Osteocyte (in vitro differentiated cells): Measurements from ENCODE around the gene MSANTD4. TPM values are rescaled to one million over a fixed set of nuclear protein-coding genes. Genes with fewer than 3 reads are reported as not detected.

Experiments used
- DNase-seq: peaks from one replicate; pipeline ENCODE4 v3.0.0; 2021; ENCODE audit warnings: mixed read lengths; ENCODE audit not compliant: unreplicated experiment; ENCODE audit errors: extremely low spot score
- H3K27ac Mint-ChIP-seq: one replicate; pipeline ENCODE4 v1.8.0; 2021; ENCODE audit warnings: mild to moderate bottlenecking, mixed read lengths; ENCODE audit not compliant: unreplicated experiment
- H3K27me3 Mint-ChIP-seq: one replicate; pipeline ENCODE4 v1.8.0; 2021; ENCODE audit warnings: mixed read lengths; ENCODE audit not compliant: unreplicated experiment
- H3K36me3 Mint-ChIP-seq: one replicate; pipeline ENCODE4 v1.8.0; 2021; ENCODE audit warnings: mixed read lengths; ENCODE audit not compliant: unreplicated experiment
- H3K4me1 Mint-ChIP-seq: one replicate; pipeline ENCODE4 v1.8.0; 2021; ENCODE audit warnings: mixed read lengths; ENCODE audit not compliant: unreplicated experiment
- H3K4me3 Mint-ChIP-seq: one replicate; pipeline ENCODE4 v1.8.0; 2021; ENCODE audit warnings: mild to moderate bottlenecking, moderate library complexity, mixed read lengths; ENCODE audit not compliant: unreplicated experiment
- H3K9me3 Mint-ChIP-seq: one replicate; pipeline ENCODE4 v1.8.0; 2021; ENCODE audit warnings: mixed read lengths; ENCODE audit not compliant: unreplicated experiment
- total RNA-seq: library from RNA; stranded (reverse); gene quantifications from 2 replicates; pipeline ENCODE4 v1.2.1, GENCODE V29; 2021
- TF ChIP-seq, protein P1 (sequence below): fragments of 200-600 bp; sonication (generic); IDR thresholded peaks from 2 replicates; pipeline ENCODE4 v1.5.0; 2021; ENCODE audit warnings: antibody characterized with exemption, mild to moderate bottlenecking, moderate library complexity

MSANTD4 gene
- total RNA-seq, 1 donor from 2014 or later, result 16.7 TPM

DNA sequence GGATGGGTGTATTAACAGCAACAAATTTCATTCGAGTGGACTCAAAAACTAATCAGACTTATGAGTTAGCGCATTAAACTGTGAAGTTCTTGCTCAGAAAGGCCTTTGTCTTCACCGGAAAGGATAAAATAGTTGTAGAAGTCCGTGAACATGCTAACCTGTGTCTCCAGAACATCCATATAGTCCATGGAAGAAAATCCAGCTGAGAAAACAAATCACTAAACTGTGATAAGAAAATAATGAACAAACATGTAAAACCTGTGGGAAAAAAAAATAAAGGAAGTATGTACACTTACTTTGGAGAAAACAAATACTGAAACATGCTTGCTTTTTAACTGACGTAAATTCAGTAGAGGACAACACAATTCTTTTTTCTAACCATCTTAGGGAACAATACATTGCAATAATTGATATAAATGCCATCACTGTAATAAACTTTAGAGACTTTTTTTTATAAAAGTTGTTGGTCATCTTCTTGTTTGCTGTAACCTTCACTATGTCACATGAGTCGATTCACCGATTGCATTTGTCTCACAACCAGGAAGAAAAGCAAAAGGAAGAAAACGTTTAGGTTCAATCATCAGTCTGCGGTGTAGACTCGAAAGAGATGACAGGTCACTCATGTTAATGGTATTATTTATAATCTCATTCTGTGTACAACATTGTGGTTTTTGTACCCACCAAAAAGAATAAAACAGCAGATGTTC lies 41.9 kb downstream of the MSANTD4 start:
- Mint-ChIP-seq H3K4me3 (no peak overlapping the region), H3K27me3 (no peaks in the 10 kb centered on the region), H3K9me3 (no peaks in the 10 kb centered on the region), H3K27ac (no peak overlapping the region), H3K4me1 (no peaks in the 10 kb centered on the region), H3K36me3 (no peaks in the 10 kb centered on the region)
- no peak for DNase-seq
- TF ChIP-seq, protein P1, sequence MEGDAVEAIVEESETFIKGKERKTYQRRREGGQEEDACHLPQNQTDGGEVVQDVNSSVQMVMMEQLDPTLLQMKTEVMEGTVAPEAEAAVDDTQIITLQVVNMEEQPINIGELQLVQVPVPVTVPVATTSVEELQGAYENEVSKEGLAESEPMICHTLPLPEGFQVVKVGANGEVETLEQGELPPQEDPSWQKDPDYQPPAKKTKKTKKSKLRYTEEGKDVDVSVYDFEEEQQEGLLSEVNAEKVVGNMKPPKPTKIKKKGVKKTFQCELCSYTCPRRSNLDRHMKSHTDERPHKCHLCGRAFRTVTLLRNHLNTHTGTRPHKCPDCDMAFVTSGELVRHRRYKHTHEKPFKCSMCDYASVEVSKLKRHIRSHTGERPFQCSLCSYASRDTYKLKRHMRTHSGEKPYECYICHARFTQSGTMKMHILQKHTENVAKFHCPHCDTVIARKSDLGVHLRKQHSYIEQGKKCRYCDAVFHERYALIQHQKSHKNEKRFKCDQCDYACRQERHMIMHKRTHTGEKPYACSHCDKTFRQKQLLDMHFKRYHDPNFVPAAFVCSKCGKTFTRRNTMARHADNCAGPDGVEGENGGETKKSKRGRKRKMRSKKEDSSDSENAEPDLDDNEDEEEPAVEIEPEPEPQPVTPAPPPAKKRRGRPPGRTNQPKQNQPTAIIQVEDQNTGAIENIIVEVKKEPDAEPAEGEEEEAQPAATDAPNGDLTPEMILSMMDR, result no peak

DNA sequence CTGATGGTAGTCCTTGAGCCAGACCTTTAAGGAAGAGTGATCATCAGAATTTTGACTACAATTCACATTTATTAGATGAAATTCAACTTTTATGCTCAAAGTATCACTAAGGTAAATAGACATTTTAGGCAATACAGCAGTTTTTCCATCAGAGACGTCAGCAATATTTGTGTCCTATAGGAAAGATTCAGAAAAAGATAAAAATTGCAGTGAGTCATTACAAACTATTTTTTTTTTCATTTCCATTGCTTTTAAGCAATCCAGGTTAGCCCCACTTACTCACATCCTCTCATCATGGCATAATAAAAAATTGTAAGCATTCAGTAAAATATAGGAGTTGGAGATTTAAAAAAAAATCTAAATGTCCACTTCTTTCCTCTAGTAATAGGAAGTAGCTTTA lies 46.9 kb downstream of the MSANTD4 start:
- no peak for DNase-seq
- Mint-ChIP-seq H3K27ac (no peak overlapping the region), H3K36me3 (no peaks in the 10 kb centered on the region), H3K4me3 (no peak overlapping the region), H3K4me1 (no peaks in the 10 kb centered on the region), H3K27me3 (no peaks in the 10 kb centered on the region), H3K9me3 (no peaks in the 10 kb centered on the region)
- TF ChIP-seq, protein P1, result no peak

DNA sequence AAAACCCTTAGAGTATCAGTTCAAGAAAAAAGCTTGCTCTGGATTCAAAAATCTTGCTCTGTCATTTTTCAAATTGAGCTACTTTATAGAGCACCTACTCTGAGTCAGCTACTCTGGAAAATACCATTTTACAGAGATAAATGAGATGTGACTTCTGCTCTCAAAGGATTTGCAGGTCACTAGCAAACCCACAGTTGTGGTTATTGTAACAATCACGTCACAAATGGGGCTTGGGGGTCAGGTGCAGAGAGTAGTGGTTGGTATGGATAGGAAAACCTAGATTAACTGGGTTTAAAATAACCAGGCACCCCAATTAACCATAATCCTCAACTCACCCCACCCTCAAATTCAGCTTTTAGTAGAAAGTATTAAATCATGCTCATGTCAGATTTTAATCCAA lies 52.3 kb downstream of the MSANTD4 start:
- Mint-ChIP-seq H3K4me1 (no peaks in the 10 kb centered on the region), H3K27ac (no peak overlapping the region), H3K27me3 (no peaks in the 10 kb centered on the region), H3K9me3 (no peaks in the 10 kb centered on the region), H3K36me3 (no peaks in the 10 kb centered on the region), H3K4me3 (no peak overlapping the region)
- TF ChIP-seq, protein P1, result no peak
- no peak for DNase-seq

DNA sequence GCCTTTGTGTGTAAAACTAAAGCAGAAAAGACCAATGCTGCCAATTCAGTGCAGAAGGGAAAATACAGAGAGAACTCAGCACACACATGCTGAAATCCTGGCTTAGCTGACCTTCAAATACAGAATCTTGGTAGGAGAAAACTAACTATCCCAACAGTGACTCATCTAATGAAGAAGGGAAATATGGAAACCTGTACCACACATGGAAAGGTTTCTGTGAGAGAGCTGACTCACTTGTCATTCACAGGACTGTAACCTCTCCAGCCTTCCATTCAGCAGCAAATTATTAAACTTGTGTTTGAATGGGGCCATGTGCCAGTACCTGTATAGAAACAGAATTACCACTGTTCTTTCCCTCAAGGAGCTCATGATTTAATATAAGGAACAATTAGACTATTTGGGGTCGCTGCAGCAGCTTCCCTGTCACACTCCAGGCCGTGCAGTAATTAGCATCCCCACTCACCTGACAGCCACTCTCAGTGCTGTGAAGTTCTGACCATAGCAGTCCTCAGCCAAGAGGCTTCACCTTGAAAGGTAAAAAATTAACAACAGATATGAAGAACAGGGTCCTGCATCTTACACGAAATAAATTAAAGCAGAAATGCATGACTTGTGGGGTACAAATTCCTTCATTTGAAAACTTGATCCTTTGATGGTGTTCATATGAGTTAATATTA lies 53.9 kb downstream of the MSANTD4 start:
- no peaks in the 10 kb centered on the region for H3K36me3 Mint-ChIP-seq
- no peak for DNase-seq
- H3K27ac Mint-ChIP-seq, result no peak overlapping the region

More for the DNA sequence above, 53.9 kb downstream of the MSANTD4 start:
- Mint-ChIP-seq H3K27me3 (no peaks in the 10 kb centered on the region), H3K4me3 (no peak overlapping the region), H3K9me3 (no peaks in the 10 kb centered on the region), H3K4me1 (no peaks in the 10 kb centered on the region)
- TF ChIP-seq, protein P1, result no peak
